ENCODE data around the gene SUSD3.

The SUSD3 gene

GRCh38 chr9:93127395-93127911 is 69.0 kb downstream of the SUSD3 start:
- no peak for DNase-seq

DNA sequence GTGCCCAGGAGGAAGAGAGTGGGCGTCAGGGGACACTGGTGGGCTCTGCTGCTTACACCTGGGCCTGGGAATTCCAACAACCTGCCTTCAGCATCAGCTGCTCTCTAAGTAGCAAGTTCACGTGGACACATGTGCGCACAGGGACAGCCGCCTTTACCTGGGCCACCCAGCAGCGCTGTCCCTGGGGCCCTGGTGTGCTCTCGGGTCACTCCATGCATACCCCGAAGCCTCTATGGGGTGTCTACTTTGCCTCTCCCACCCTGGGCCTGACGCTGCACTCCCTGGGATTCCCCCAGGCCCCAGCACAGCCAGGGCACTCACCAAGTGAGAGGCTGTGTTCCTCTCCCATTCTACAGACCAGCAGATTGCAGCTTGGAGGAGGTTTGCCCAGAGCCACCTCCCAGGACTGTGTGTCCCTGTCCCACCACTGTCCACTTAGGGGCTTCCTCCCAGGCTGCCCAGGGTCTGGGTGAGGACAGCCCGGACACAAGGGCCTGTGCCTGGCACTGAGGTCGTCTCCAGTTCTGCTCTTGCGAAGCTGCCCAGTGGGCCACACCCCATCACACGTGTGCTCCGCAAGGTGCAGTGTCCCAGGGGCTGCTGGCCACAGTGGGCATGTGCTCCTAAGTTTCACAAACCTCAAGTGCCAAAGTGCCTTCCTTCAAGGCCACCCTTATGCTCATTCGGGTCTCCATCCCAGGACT is 69.7 kb downstream of the SUSD3 start:
- DNase-seq = no peak

DNA sequence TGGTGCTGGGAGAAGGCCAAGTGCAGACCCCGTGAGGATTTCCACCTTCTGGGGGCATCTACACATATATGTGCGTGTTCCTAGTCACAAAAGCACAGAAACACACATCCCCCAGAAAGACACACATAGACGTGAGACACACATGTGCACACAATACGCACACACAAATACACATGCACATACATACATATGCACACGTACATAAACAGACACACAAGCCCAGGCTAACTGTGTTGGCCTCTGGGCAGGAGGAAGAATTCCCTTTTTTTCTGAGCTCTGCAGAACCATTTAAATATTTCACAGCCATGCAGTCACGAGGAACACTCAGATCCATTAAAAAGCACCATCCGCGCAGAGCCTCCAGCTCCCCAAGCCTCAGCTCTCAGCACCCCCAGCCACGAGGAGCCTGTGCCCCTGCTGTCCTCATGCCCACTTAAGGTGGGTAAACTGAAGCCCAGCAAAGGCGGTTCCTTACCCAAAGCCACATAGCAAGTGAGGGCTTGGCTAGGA is 70.3 kb downstream of the SUSD3 start:
- no peak for DNase-seq

GRCh38 chr9:93129286-93129685 is 70.8 kb downstream of the SUSD3 start:
- DNase-seq = no peak

- DNase-seq = no peak
Measured at GRCh38 chr9:93129691-93130500, 71.4 kb downstream of the SUSD3 start.

- DNase-seq = no peak
Measured at GRCh38 chr9:93130861-93131481, 72.5 kb downstream of the SUSD3 start.

DNA sequence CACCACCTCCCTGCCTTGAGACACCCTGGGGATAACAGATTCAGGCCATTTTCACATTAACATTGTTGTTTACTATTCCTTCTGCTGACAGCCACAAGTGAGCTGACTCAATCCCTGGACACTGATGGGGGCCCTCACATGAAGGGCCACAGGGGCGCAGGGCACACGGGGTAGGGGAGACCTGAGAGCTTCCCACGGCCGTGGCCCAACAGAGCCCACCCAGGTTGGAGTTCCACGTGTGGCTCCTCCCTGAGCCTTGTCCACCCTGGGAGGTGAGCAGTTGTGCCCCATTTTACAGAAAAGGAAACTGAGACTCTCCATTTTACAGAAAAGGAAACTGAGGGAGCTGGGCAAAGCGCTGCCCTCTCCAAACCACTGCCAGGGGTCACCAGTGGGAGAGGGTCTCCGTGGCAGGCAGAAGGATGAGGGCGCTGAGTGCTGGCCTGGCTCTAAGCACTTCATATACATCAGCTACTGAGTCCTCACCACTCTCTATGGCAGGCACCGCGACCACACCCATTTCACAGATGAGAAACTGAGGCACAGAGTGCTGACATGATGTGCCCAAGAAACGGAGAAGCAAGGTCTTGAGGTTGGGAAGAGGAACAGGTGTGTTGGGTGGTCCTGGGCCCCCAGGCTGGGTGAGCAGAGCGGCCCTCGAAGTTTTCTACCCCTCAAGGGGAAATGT is 73.2 kb downstream of the SUSD3 start:
- no peak for DNase-seq

GRCh38 chr9:93132287-93132927 is 73.9 kb downstream of the SUSD3 start:
- peak; percentile 57 for DNase-seq

- no peak for DNase-seq
Measured at GRCh38 chr9:93132946-93133680, 74.6 kb downstream of the SUSD3 start.

DNA sequence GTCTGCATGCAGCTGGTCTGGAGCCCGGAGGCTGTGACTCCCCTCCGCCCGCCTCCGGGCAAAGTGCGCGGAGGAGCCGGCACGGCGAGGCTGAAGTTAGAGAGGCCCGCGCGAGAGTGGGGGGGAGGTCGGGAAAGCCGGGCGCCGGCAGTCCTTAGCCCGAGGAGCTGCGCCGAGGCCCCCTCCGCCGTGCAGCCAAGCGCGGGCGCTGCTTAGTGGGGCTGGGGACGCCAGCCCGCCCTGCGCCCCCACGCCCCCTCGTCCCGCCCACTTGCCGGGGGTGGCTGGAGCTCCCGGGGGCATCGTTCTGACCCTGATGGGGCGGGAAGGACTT is 75.1 kb downstream of the SUSD3 start:
- DNase-seq = no peak

DNA sequence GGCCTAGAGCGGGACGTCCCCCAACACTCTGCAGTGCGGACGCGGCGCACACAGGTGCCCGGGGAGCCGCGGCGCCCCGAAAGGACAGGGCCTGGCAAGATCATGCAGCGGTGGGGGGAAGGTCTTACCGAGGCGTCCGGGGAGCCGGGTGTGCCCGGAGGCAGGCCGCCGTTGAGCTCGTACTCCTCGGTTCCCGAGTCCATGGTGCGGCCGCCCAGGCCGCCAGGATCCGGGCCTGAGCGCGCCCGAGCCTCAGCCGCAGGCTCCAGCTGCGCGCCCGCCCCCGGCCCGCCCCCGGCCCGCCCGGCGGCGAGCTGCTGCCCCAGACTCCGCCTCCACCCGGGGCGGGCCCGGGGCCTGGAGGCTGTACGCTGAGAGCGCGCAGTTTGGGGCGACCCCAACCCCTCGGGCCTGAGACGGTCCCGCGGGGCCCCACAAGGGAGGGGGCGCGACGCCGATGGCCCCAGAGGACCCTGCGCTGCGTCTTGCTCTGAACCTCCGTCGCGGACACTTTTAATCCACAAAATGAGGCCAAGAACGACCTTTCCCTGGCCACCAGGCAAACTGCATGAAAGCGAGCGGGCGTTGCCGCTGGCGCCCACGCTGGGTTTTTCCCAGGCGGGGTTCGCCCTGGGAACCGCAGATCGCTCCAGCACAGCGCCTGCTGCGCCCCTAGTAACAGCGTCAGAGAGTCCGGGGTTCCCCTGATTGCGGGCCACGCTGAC is 75.7 kb downstream of the SUSD3 start, which contains the start of gene NINJ1:
Gene NINJ1 (minus strand): TSS at position 237 of the 725 bp plus-strand sequence. CDS start 34 bp downstream, at position 203.
- no peak for DNase-seq
